ENCODE data around the gene ZMYM5.
"Not testable (repeated sequence)": the region's sequence is repeated elsewhere in the genome, so short reads cannot be mapped to it uniquely, and the experiment has no call there.

The ZMYM5 gene

DNA sequence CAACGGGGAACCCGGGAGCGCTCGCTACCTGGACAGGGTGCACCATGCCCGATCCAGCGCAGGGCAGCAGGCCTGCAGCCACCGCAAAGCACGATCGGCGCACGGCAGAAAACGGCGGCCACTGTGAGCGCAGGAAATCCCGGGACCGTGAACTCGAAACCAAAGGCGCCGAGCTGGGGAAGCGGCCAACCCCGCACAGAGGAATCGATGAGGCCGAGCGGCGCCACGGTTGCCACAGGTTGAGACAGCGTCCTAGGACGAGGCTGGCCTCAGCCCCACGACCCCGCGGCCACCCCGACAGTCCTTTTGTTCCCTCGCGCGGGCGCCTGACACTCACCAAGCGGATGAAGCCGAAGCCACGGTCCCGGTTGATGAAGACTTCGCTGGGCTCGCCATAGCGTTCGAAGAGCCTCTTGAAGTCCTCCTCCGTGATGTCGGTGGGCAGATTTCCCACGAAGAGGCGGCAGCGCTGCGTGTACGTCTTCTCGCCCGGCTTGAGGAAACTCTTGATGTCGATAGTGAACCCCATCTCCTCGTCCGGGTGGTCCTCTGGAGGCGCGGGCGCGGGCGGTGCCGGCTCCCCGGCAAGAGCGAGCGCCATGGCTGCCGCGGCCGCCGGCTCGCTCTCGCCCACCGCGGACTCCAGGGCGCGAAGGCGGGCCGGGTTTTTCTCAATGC, 81.3 kb downstream of the ZMYM5 start:
- Histone ChIP-seq H3K4me3 (ENCODE audit: low read depth in 1 of 2, low read length in 2 of 2) (peak overlapping the region; percentile 89 to 90), H3K36me3 (ENCODE audit: control insufficient read depth in 1 of 2, insufficient read depth in 2 of 2, low read length in 2 of 2) (no peaks in the 10 kb centered on the region), H3K27ac (ENCODE audit: low read length) (peak overlapping the region; percentile 93), H3K4me1 (ENCODE audit: control insufficient read depth in 1 of 2, insufficient read depth in 2 of 2, low read length in 2 of 2) (peaks cover 0 to 8% of the 10 kb centered on the region in 2 donors), H3K27me3 (ENCODE audit: low read depth, low read length) (no peaks in the 10 kb centered on the region), H3K9me3 (ENCODE audit: control insufficient read depth in 1 of 2, low read length in 2 of 2) (no peaks in the 10 kb centered on the region)

DNA sequence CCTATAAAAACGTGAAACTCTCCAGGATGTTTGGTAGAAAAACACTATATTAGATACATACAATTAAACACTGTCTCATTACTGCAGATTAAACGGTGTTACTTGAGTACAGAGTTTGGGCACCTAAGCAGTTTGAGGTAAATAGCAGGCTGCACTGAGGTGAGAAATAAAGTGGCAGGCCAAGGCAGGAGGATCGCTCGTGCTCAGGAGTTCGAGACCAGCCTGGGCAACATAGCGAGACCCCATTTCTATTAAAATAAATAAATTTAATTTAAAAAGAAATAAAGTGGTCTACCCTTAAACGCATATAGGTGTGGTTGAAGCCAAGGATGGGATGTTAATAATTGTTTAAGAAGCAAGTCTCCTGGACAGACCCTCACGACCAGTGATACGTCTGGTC, 81.9 kb downstream of the ZMYM5 start:
- Histone ChIP-seq H3K36me3 (ENCODE audit: control insufficient read depth in 1 of 2, insufficient read depth in 2 of 2, low read length in 2 of 2) (no peaks in the 10 kb centered on the region), H3K9me3 (ENCODE audit: control insufficient read depth in 1 of 2, low read length in 2 of 2) (no peaks in the 10 kb centered on the region), H3K4me1 (ENCODE audit: control insufficient read depth in 1 of 2, insufficient read depth in 2 of 2, low read length in 2 of 2) (peaks cover 0 to 8% of the 10 kb centered on the region in 2 donors), H3K4me3 (ENCODE audit: low read depth in 1 of 2, low read length in 2 of 2) (peak overlapping the region; percentile 89 to 90), H3K27me3 (ENCODE audit: low read depth, low read length) (no peaks in the 10 kb centered on the region), H3K27ac (ENCODE audit: low read length) (peak overlapping the region; percentile 93)

DNA sequence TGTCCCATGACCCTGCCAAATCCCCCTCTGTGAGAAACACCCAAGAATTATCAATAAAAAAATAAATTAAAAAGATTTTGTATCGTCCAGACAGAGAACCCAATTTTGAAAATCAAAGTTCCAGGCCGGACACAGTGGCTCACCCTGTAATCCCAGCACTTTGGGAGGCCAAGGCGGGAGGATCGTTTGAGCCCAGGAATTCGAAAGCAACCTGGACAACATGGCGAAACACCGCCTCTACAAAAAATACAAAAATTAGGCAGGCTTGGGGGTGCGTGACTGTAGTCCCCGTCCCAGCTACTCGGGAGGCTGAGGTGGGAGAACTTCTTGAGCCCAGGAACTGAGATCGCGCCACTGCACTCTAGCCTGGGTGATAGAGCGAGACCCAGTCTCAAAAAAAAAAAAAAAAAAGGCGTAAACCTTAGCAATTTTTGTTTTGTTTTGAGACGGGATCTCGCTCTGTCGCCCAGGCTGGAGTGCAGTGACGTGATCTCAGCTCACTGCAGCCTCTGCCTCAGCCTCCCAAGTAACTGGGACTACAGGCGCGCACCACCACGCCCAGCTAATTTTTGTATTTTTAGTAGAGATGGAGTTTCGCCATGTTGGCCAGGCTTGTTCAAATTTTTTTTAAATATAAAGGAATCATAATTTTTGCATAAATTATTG, 82.6 kb downstream of the ZMYM5 start:
- not testable (repeated sequence) for H3K27me3 ChIP-seq (ENCODE audit: low read depth, low read length); H3K36me3 ChIP-seq (ENCODE audit: control insufficient read depth in 1 of 2, insufficient read depth in 2 of 2, low read length in 2 of 2); H3K4me1 ChIP-seq (ENCODE audit: control insufficient read depth in 1 of 2, insufficient read depth in 2 of 2, low read length in 2 of 2); H3K9me3 ChIP-seq (ENCODE audit: control insufficient read depth in 1 of 2, low read length in 2 of 2); H3K27ac ChIP-seq (ENCODE audit: low read length)
- peak overlapping the region; percentile 89 to 90 for H3K4me3 ChIP-seq (ENCODE audit: low read depth in 1 of 2, low read length in 2 of 2)

Data from muscle layer of duodenum (tissue), 2 donors.